PFSK-1 (cell line): ENCODE measurements around the gene ANXA6.

ENCODE experiments used
- POLR2AphosphoS5 ChIP-seq: IDR thresholded peaks from 2 replicates; pipeline ENCODE4 v1.6.1; 2012; ENCODE audit warnings: low read depth, mild to moderate bottlenecking, control low read depth, low read length, moderate library complexity
- REST ChIP-seq, 2 experiments: IDR thresholded peaks; 2 replicates each; pipeline versions ENCODE4 v1.6.1 to v1.8.0; 2011 to 2012; ENCODE audit warnings: low read depth in 2 of 2, low read length in 2 of 2, control low read depth in 1 of 2, inconsistent platforms in 1 of 2, mild to moderate bottlenecking in 1 of 2, moderate library complexity in 1 of 2; ENCODE audit not compliant: insufficient read depth in 1 of 2
- SIN3A ChIP-seq: IDR thresholded peaks from 2 replicates; pipeline ENCODE4 v1.6.1; 2012; ENCODE audit warnings: mild to moderate bottlenecking, low read length, moderate library complexity, borderline replicate concordance; ENCODE audit not compliant: insufficient read depth
- TAF1 ChIP-seq: IDR thresholded peaks from 2 replicates; pipeline ENCODE4 v1.6.1; 2012; ENCODE audit warnings: low read length, control low read depth, borderline replicate concordance; ENCODE audit not compliant: insufficient read depth

DNA sequence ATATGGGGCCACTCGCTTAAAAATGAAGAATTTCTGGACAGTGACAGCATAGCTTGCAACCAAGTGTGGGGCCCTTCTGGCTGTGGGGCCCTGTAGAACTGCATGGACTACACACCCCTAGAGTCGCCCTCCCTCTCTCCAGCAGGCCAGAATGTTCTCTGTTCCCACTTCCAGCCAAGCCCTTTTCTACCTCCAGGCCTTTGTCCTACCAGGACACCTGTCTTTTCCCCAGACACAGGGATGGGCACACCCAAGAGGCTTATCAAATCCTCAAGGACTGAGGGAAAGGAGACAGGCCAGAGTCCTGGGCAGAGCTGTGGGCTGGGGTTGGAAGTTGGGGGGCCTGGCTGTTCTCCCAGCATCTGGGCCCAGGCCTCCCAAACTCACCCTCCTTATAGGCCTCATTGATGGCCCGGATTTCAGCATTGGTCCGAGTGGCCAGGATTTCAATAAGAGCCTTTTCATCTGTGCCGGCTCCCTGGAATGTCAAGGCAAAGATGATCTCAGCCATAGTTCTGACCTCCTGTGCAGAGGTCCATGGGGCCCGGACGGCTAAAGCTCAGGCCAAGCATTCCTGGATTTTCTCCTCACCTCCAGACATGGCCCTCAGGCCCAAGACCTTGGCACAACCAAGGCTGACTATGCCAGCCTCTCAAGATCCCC, 38.5 kb downstream of the ANXA6 start:
- TF ChIP-seq POLR2AphosphoS5: no peak
- no peak for TF ChIP-seq REST (IDR thresholded peaks at IDR 0.05; ENCODE audit: insufficient read depth in 1 of 2, low read depth in 2 of 2, low read length in 2 of 2)
- no peak for TF ChIP-seq TAF1
- no peak for TF ChIP-seq SIN3A
